HG03103 (cell line): ENCODE results near the gene SHTN1.

Experiments
- ATAC-seq: cut with Tn5 transposase; IDR thresholded peaks from one replicate; pipeline ENCODE4 v1.9.1; 2021; ENCODE audit warnings: low read depth; ENCODE audit not compliant: unreplicated experiment

Gene SHTN1

GRCh38 chr10:116919164-116919563 is 85.8 kb downstream of the SHTN1 start:
- ATAC-seq, result no peak

- no peak for ATAC-seq
Measured at GRCh38 chr10:116918583-116918982, 86.4 kb downstream of the SHTN1 start.

GRCh38 chr10:116917481-116917880 is 87.5 kb downstream of the SHTN1 start:
- ATAC-seq, result no peak

GRCh38 chr10:116915340-116915739 is 89.6 kb downstream of the SHTN1 start:
- ATAC-seq, result no peak

- ATAC-seq, result no peak
Measured at GRCh38 chr10:116913695-116914094, 91.3 kb downstream of the SHTN1 start.

- no peak for ATAC-seq
Measured at GRCh38 chr10:116912162-116912561, 92.8 kb downstream of the SHTN1 start.

GRCh38 chr10:116910910-116911309 is 94.1 kb downstream of the SHTN1 start:
- no peak for ATAC-seq

GRCh38 chr10:116909307-116909706 is 95.7 kb downstream of the SHTN1 start:
- ATAC-seq, result no peak

GRCh38 chr10:116907245-116907987 is 97.6 kb downstream of the SHTN1 start:
- no peak for ATAC-seq

- no peak for ATAC-seq
Measured at GRCh38 chr10:116905845-116906210, 99.2 kb downstream of the SHTN1 start.

GRCh38 chr10:116899626-116900025 is 105.4 kb downstream of the SHTN1 start:
- ATAC-seq, result no peak

- ATAC-seq, result no peak
Measured at GRCh38 chr10:116893686-116894037, 111.3 kb downstream of the SHTN1 start.

GRCh38 chr10:116892907-116893685 is 111.9 kb downstream of the SHTN1 start:
- no peak for ATAC-seq

GRCh38 chr10:116891208-116891607 is 113.8 kb downstream of the SHTN1 start:
- ATAC-seq, result no peak

- no peak for ATAC-seq
Measured at GRCh38 chr10:116889066-116889465, 115.9 kb downstream of the SHTN1 start.

GRCh38 chr10:116888380-116889055 is 116.5 kb downstream of the SHTN1 start:
- ATAC-seq, result no peak

GRCh38 chr10:116886772-116887171 is 118.2 kb downstream of the SHTN1 start:
- ATAC-seq, result no peak

GRCh38 chr10:116882639-116883038 is 122.3 kb downstream of the SHTN1 start:
- ATAC-seq, result no peak

GRCh38 chr10:116880716-116881482 is 124.1 kb downstream of the SHTN1 start:
- no peak for ATAC-seq

- no peak for ATAC-seq
Measured at GRCh38 chr10:116879817-116880216, 125.2 kb downstream of the SHTN1 start.

GRCh38 chr10:116878123-116878522 is 126.9 kb downstream of the SHTN1 start:
- no peak for ATAC-seq
